ENCODE data around the gene SLAMF9.

SLAMF9 gene

GRCh38 chr1:159996653-159997052, 42.6 kb upstream of the SLAMF9 start:
- H3K4me3 ChIP-seq (ENCODE audit: low read length): no peak overlapping the region
- no peaks in the 10 kb centered on the region for H3K27me3 ChIP-seq (replicated peaks; ENCODE audit: insufficient read depth, low read length)
- H3K9ac ChIP-seq (ENCODE audit: low read length): no peak overlapping the region
- no peaks in the 10 kb centered on the region for H4K20me1 ChIP-seq (ENCODE audit: insufficient read depth, low read length)
- H3K4me2 ChIP-seq (ENCODE audit: low read depth, low read length): no peak overlapping the region
- DNase-seq: no peak
- no peaks in the 10 kb centered on the region for H3K9me2 ChIP-seq (replicated peaks; ENCODE audit: insufficient read depth, low read length)
- no peaks in the 10 kb centered on the region for H3F3A ChIP-seq (ENCODE audit: insufficient read depth, low read length)
- H3K4me1 ChIP-seq (ENCODE audit: low read length): no peaks in the 10 kb centered on the region
- TF ChIP-seq EZH2 (optimal IDR thresholded peaks at IDR 0.05; ENCODE audit: low read depth, low read length) (no peak), EZH2phosphoT487 (IDR thresholded peaks at IDR 0.05; ENCODE audit: low read length) (no peak)
- TF ChIP-seq, protein P1, sequence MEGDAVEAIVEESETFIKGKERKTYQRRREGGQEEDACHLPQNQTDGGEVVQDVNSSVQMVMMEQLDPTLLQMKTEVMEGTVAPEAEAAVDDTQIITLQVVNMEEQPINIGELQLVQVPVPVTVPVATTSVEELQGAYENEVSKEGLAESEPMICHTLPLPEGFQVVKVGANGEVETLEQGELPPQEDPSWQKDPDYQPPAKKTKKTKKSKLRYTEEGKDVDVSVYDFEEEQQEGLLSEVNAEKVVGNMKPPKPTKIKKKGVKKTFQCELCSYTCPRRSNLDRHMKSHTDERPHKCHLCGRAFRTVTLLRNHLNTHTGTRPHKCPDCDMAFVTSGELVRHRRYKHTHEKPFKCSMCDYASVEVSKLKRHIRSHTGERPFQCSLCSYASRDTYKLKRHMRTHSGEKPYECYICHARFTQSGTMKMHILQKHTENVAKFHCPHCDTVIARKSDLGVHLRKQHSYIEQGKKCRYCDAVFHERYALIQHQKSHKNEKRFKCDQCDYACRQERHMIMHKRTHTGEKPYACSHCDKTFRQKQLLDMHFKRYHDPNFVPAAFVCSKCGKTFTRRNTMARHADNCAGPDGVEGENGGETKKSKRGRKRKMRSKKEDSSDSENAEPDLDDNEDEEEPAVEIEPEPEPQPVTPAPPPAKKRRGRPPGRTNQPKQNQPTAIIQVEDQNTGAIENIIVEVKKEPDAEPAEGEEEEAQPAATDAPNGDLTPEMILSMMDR (IDR thresholded peaks at IDR 0.05; ENCODE audit: low read length): no peak
- no peak overlapping the region for H2AFZ ChIP-seq (ENCODE audit: low read length)
- no peaks in the 10 kb centered on the region for H3K36me3 ChIP-seq (replicated peaks; ENCODE audit: insufficient read depth, low read length)
- no peaks in the 10 kb centered on the region for H3K79me2 ChIP-seq (ENCODE audit: low read length)
- H3K9me3 ChIP-seq (replicated peaks; ENCODE audit: insufficient read depth, low read length): no peaks in the 10 kb centered on the region
- no peak overlapping the region for H3K27ac ChIP-seq (ENCODE audit: low read length)

DNA sequence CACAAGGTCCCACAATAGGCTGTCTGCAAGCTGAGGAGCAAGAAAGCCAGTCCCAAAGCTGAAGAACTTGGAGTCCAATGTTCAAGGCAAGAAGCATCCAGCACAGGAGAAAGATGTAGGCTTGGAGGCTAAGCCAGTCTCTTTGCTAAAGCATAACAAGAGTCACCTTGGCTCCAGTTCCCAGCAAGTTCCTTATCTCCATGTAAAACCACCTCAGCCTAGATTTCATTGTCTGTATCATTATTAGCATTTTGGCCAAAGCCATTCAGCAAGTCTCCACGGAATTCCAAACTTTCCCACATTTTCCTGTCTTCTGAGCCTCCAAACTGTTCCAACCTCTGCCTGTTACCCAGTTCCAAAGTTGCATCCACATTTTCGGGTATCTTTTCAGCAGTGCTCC, 40.9 kb upstream of the SLAMF9 start:
- no peak overlapping the region for H2AFZ ChIP-seq (ENCODE audit: low read length)
- H3F3A ChIP-seq (ENCODE audit: insufficient read depth, low read length): no peaks in the 10 kb centered on the region
- H3K4me1 ChIP-seq (ENCODE audit: low read length): no peaks in the 10 kb centered on the region
- no peaks in the 10 kb centered on the region for H3K79me2 ChIP-seq (ENCODE audit: low read length)
- H3K9me3 ChIP-seq (replicated peaks; ENCODE audit: insufficient read depth, low read length): no peaks in the 10 kb centered on the region
- no peaks in the 10 kb centered on the region for H3K9me2 ChIP-seq (replicated peaks; ENCODE audit: insufficient read depth, low read length)
- TF ChIP-seq EZH2phosphoT487 (IDR thresholded peaks at IDR 0.05; ENCODE audit: low read length) (no peak), EZH2 (optimal IDR thresholded peaks at IDR 0.05; ENCODE audit: low read depth, low read length) (no peak)
- TF ChIP-seq, protein P1 (IDR thresholded peaks at IDR 0.05; ENCODE audit: low read length): no peak
- no peak overlapping the region for H3K27ac ChIP-seq (ENCODE audit: low read length)
- no peaks in the 10 kb centered on the region for H3K36me3 ChIP-seq (replicated peaks; ENCODE audit: insufficient read depth, low read length)
- H3K27me3 ChIP-seq (replicated peaks; ENCODE audit: insufficient read depth, low read length): no peaks in the 10 kb centered on the region
- H3K4me2 ChIP-seq (ENCODE audit: low read depth, low read length): no peak overlapping the region
- DNase-seq: no peak
- H4K20me1 ChIP-seq (ENCODE audit: insufficient read depth, low read length): no peaks in the 10 kb centered on the region
- H3K4me3 ChIP-seq (ENCODE audit: low read length): no peak overlapping the region
- H3K9ac ChIP-seq (ENCODE audit: low read length): no peak overlapping the region

- no peaks in the 10 kb centered on the region for H3K4me1 ChIP-seq (ENCODE audit: low read length)
- H3F3A ChIP-seq (ENCODE audit: insufficient read depth, low read length): no peaks in the 10 kb centered on the region
- H3K79me2 ChIP-seq (ENCODE audit: low read length): no peaks in the 10 kb centered on the region
- no peak overlapping the region for H3K4me2 ChIP-seq (ENCODE audit: low read depth, low read length)
- no peak overlapping the region for H2AFZ ChIP-seq (ENCODE audit: low read length)
- no peaks in the 10 kb centered on the region for H4K20me1 ChIP-seq (ENCODE audit: insufficient read depth, low read length)
- H3K9me3 ChIP-seq (replicated peaks; ENCODE audit: insufficient read depth, low read length): no peaks in the 10 kb centered on the region
- H3K27ac ChIP-seq (ENCODE audit: low read length): no peak overlapping the region
- no peak for DNase-seq
- no peak overlapping the region for H3K4me3 ChIP-seq (ENCODE audit: low read length)
- H3K36me3 ChIP-seq (replicated peaks; ENCODE audit: insufficient read depth, low read length): no peaks in the 10 kb centered on the region
- TF ChIP-seq EZH2phosphoT487 (IDR thresholded peaks at IDR 0.05; ENCODE audit: low read length) (no peak), EZH2 (optimal IDR thresholded peaks at IDR 0.05; ENCODE audit: low read depth, low read length) (no peak)
- TF ChIP-seq, protein P1 (IDR thresholded peaks at IDR 0.05; ENCODE audit: low read length): no peak
- H3K9ac ChIP-seq (ENCODE audit: low read length): no peak overlapping the region
- H3K27me3 ChIP-seq (replicated peaks; ENCODE audit: insufficient read depth, low read length): no peaks in the 10 kb centered on the region
- H3K9me2 ChIP-seq (replicated peaks; ENCODE audit: insufficient read depth, low read length): no peaks in the 10 kb centered on the region
These were observed 39.9 kb upstream of the SLAMF9 start for GRCh38 chr1:159993911-159994310.

All from MM.1S (cell line).